IMR-90 (cell line): ENCODE measurements around the gene SSNA1. TPM values are rescaled to one million over a fixed set of nuclear protein-coding genes. Genes with fewer than 3 reads are reported as not detected.

Experiments
- ATAC-seq: fragments of 200-7000 bp; cut with Tn5 transposase; 2 replicates; pipeline ENCODE4 v1.9.1; 2020; ENCODE audit warnings: low read depth, mild to moderate bottlenecking, moderate library complexity
- BruUV-seq: library from RNA; stranded (reverse); fragments of 400-500 nt; replicated peaks from 2 replicates; lab custom pipeline; 2021; lab: Mats Ljungman, UMichigan
- CTCF ChIA-PET: fragments of 300-600 bp; formaldehyde crosslinking; extraction: SDS; loops from one replicate; lab custom pipeline; 2021; ENCODE audit warnings: antibody characterized with exemption; lab: Yijun Ruan, JAX
- POLR2A ChIA-PET: fragments of 300-600 bp; sonication (Branson Sonifier 250); formaldehyde crosslinking; loops from one replicate; lab custom pipeline; 2022; ENCODE audit warnings: antibody characterized with exemption; ENCODE audit not compliant: unreplicated experiment; lab: Charles Lee
- DNase-seq: peaks from one replicate; pipeline ENCODE4 v3.0.0; 2013
- H2AFZ ChIP-seq: replicated peaks from 2 replicates; pipeline ENCODE3; 2013; ENCODE audit warnings: low read length, mild to moderate bottlenecking; ENCODE audit not compliant: poor library complexity
- H2AK5ac ChIP-seq: 2 replicates; pipeline ENCODE4 v1.6.1; 2013; ENCODE audit warnings: low read depth, low read length, inconsistent platforms
- H2AK9ac ChIP-seq: replicated peaks from 2 replicates; pipeline ENCODE3; 2013; ENCODE audit warnings: mild to moderate bottlenecking, low read depth, low read length, moderate library complexity; ENCODE audit not compliant: poor library complexity
- H2BK120ac ChIP-seq: 2 replicates; pipeline ENCODE4 v1.6.1; 2013; ENCODE audit warnings: low read depth, low read length, inconsistent platforms
- H2BK15ac ChIP-seq: 3 replicates; pipeline ENCODE4 v1.6.1; 2013; ENCODE audit warnings: low read depth, low read length, inconsistent platforms
- H2BK20ac ChIP-seq: 2 replicates; pipeline ENCODE4 v1.6.1; 2013; ENCODE audit warnings: low read depth, mild to moderate bottlenecking, inconsistent platforms, low read length, moderate library complexity
- H2BK5ac ChIP-seq: 2 replicates; pipeline ENCODE4 v1.6.1; 2013; ENCODE audit warnings: mild to moderate bottlenecking, low read depth, low read length, inconsistent platforms; ENCODE audit not compliant: poor library complexity, severe bottlenecking
- H3K14ac ChIP-seq: replicated peaks from 2 replicates; pipeline ENCODE4 v1.6.1; 2013; ENCODE audit warnings: low read depth, low read length, inconsistent platforms
- H3K18ac ChIP-seq: 2 replicates; pipeline ENCODE4 v1.6.1; 2013; ENCODE audit warnings: low read depth, low read length, control low read depth
- H3K23ac ChIP-seq: 2 replicates; pipeline ENCODE4 v1.6.1; 2013; ENCODE audit warnings: low read depth, low read length, inconsistent platforms
- H3K27ac ChIP-seq: 2 replicates; pipeline ENCODE4 v1.5.1; 2013; ENCODE audit warnings: mild to moderate bottlenecking, control low read depth, low read length; ENCODE audit not compliant: insufficient read depth
- H3K27me3 ChIP-seq: 2 replicates; pipeline ENCODE4 v1.6.1; 2013; ENCODE audit warnings: low read length; ENCODE audit not compliant: control insufficient read depth, insufficient read depth
- H3K36me3 ChIP-seq: 2 replicates; pipeline ENCODE4 v1.6.1; 2013; ENCODE audit warnings: low read length, mixed read lengths; ENCODE audit not compliant: control insufficient read depth, insufficient read depth
- H3K4ac ChIP-seq: 2 replicates; pipeline ENCODE4 v1.6.1; 2013; ENCODE audit warnings: low read depth, low read length, inconsistent platforms
- H3K4me1 ChIP-seq: 2 replicates; pipeline ENCODE4 v1.6.1; 2013; ENCODE audit warnings: low read length, mixed read lengths; ENCODE audit not compliant: control insufficient read depth, insufficient read depth
- H3K4me2 ChIP-seq: 2 replicates; pipeline ENCODE4 v1.6.1; 2013; ENCODE audit warnings: low read depth, mild to moderate bottlenecking, control low read depth, low read length, moderate library complexity
- H3K4me3 ChIP-seq: 2 replicates; pipeline ENCODE4 v1.5.1; 2013; ENCODE audit warnings: low read depth, mild to moderate bottlenecking, control low read depth, low read length, moderate library complexity; ENCODE audit not compliant: insufficient read depth
- H3K56ac ChIP-seq: 2 replicates; pipeline ENCODE4 v1.6.1; 2013; ENCODE audit warnings: low read length, inconsistent platforms; ENCODE audit not compliant: insufficient read depth; ENCODE audit errors: extremely low read depth
- H3K79me1 ChIP-seq, 2 experiments: 2 replicates each; pipeline ENCODE4 v1.6.1; 2013; ENCODE audit warnings: low read length in 2 of 2, inconsistent platforms in 1 of 2, low read depth in 1 of 2
- H3K9ac ChIP-seq: 2 replicates; pipeline ENCODE4 v1.6.1; 2013; ENCODE audit warnings: low read depth, low read length, control low read depth
- H3K9me1 ChIP-seq: 2 replicates; pipeline ENCODE4 v1.6.1; 2013; ENCODE audit warnings: low read length, inconsistent platforms; ENCODE audit not compliant: insufficient read depth
- H3K9me3 ChIP-seq: 2 replicates; pipeline ENCODE4 v1.6.1; 2013; ENCODE audit warnings: low read length; ENCODE audit not compliant: control insufficient read depth, insufficient read depth
- H4K20me1 ChIP-seq: 2 replicates; pipeline ENCODE4 v1.6.1; 2013; ENCODE audit warnings: low read length, inconsistent platforms; ENCODE audit not compliant: insufficient read depth
- H4K5ac ChIP-seq: 2 replicates; pipeline ENCODE4 v1.6.1; 2013; ENCODE audit warnings: mild to moderate bottlenecking, low read depth, low read length, control low read depth
- H4K8ac ChIP-seq, 2 experiments: 2 replicates each; pipeline ENCODE4 v1.6.1; 2013; ENCODE audit warnings: low read depth in 2 of 2, low read length in 2 of 2, control low read depth in 1 of 2, inconsistent platforms in 1 of 2
- H4K91ac ChIP-seq: 2 replicates; pipeline ENCODE4 v1.6.1; 2013; ENCODE audit warnings: low read depth, low read length, inconsistent platforms; ENCODE audit not compliant: insufficient read depth
- CEBPB ChIP-seq: IDR thresholded peaks from 2 replicates; pipeline ENCODE4 v1.6.1; 2012; ENCODE audit warnings: low read depth, low read length, improper control_type of control experiment
- CHD1 ChIP-seq: IDR thresholded peaks from 2 replicates; pipeline ENCODE4 v1.6.1; 2012; ENCODE audit warnings: low read depth, low read length, improper control_type of control experiment
- WGBS, 2 experiments: methylation state at CpG; one replicate each; pipeline versions ENCODE4 v1.1.5 to v1.1.7; 2013; ENCODE audit warnings: missing lambda C conversion rate in 2 of 2; ENCODE audit not compliant: insufficient read length in 1 of 2; ENCODE audit errors: extremely low coverage in 2 of 2; 5-methylcytosine and 5-hydroxymethylcytosine counted together
- dilution Hi-C: fragments of 300-500 bp; cut with HindIII; formaldehyde crosslinking; loops from one replicate; pipeline ENCODE4 v1.14.3; 2018; ENCODE audit warnings: low sequenced_read_pairs; ENCODE audit not compliant: unreplicated experiment
- in situ Hi-C: fragments of 300-500 bp; cut with MboI; formaldehyde crosslinking; loops from 3 replicates; pipeline ENCODE4 v1.14.3; 2019; ENCODE audit warnings: low sequenced_read_pairs, inconsistent platforms, mixed read lengths
- intact Hi-C: fragments of 100-400 bp; cut with micrococcal nuclease; formaldehyde crosslinking; loops from 2 replicates; pipeline ENCODE4 v1.10.0; 2022
- polyA plus RNA-seq, 3 experiments: library from polyadenylated mRNA; depleted of rRNA; stranded (reverse); fragments of >200 nt; gene quantifications; 2 replicates each; pipeline ENCODE4 v1.2.3, GENCODE V29; 2012; ENCODE audit warnings: low replicate concordance in 1 of 3
- total RNA-seq: library from RNA; depleted of rRNA; stranded (reverse); fragments of >200 nt; gene quantifications from 2 replicates; pipeline ENCODE4 v1.2.3, GENCODE V29; 2012
- TF ChIP-seq, protein P1 (sequence below): fragments of 150-350 bp; IDR thresholded peaks from 2 replicates; pipeline ENCODE4 v1.6.1; 2017; ENCODE audit warnings: mild to moderate bottlenecking, antibody characterized with exemption, low read length, low read depth

Gene SSNA1
- total and polyA plus RNA-seq, 2 of the 4 experiments (the other 2 are of a cell fraction) = 55.7 to 86.7 TPM

- TF ChIP-seq, protein P1, sequence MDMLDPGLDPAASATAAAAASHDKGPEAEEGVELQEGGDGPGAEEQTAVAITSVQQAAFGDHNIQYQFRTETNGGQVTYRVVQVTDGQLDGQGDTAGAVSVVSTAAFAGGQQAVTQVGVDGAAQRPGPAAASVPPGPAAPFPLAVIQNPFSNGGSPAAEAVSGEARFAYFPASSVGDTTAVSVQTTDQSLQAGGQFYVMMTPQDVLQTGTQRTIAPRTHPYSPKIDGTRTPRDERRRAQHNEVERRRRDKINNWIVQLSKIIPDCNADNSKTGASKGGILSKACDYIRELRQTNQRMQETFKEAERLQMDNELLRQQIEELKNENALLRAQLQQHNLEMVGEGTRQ = no peak
Observed at GRCh38 chr9:137215196-137215986, 26.9 kb downstream of the SSNA1 start (continued).

DNA sequence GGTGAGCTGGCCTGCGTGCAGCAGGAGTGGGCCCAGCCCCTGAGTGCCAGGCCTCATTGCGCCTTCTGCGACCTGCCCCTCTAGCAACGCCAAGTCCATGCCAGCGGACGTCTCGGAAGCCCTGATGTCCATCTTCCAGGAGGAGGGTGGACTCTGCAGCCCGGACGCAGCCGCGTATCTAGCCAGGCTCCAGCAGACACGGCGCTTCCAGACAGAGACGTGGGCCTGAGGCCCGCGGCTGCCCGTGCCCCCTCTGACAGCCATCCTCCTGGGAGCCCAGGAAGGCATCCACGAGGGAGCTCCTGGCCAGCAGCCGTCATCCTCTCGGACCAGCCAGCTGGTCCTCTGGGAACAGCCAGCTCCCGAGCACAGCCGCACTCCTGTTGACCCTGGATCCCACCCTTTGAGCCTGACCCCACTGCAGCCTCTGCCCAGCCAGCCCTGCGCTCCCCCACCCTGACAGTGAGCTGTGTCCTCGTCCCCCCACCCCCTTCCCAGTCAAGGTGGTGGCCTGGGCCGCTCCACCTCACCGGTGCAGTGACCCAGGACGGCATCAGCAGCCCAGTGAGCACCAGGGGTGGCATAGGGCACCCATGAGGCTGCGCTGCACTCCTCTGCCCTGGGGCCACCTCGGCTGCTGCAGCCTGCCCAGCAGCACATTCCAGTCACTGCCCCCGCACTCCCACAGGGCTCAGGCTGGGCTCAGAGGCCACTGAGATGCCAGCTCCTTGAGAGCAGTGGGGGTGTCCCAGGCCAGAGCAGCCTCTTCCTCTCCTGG lies 27.9 kb downstream of the SSNA1 start:
- WGBS, 2 experiments = 96% methylated on average over 21 of the region's 30 CpGs; no CpG with 5 or more reads in 1 of the 2 experiments
- Histone ChIP-seq H2BK15ac (no peak overlapping the region), H4K5ac (no peak overlapping the region), H2AFZ (no peak overlapping the region), H3K9ac (no peak overlapping the region), H3K4me1 (peaks cover 6% of the 10 kb centered on the region), H3K4me3 (no peak overlapping the region), H2BK5ac (no peak overlapping the region), H3K14ac (no peak overlapping the region), H3K56ac (no peak overlapping the region), H3K9me1 (peaks cover 3% of the 10 kb centered on the region; the same call in 1 of the 2 replicates), H3K27ac (no peak overlapping the region), H2BK20ac (no peak overlapping the region), H2AK5ac (no peak overlapping the region), H4K20me1 (no peaks in the 10 kb centered on the region), H3K36me3 (peaks cover 18% of the 10 kb centered on the region), H4K8ac (no peak overlapping the region), H3K27me3 (no peaks in the 10 kb centered on the region), H2BK120ac (no peak overlapping the region), H3K9me3 (no peaks in the 10 kb centered on the region), H2AK9ac (peak overlapping the region; percentile 16), H3K23ac (no peak overlapping the region), H4K91ac (no peak overlapping the region), H3K4me2 (no peak overlapping the region), H3K4ac (no peak overlapping the region), H3K79me1 (peaks cover 0 to 6% of the 10 kb centered on the region in 2 experiments; a peak in 1 of 4 replicates), H3K18ac (no peak overlapping the region)
- TF ChIP-seq CHD1 (no peak), CEBPB (no peak)
- TF ChIP-seq, protein P1 = no peak
- in situ Hi-C loops (no loop called here), dilution Hi-C loops (no loop called here), intact Hi-C loops (no loop called here)
- ATAC-seq (no peak), DNase-seq (no peak)
- ChIA-PET CTCF (no interaction called here), POLR2A (no interaction called here)
- BruUV-seq = no TSS peak
